ENCODE results near the gene SNX4. TPM values are rescaled to one million over a fixed set of nuclear protein-coding genes. Genes with fewer than 3 reads are reported as not detected.

The SNX4 gene
- total and polyA plus RNA-seq, 2 of the 8 experiments (the other 6 are each of a cell fraction or from before 2014, with no cell fraction given): 7.2 to 23.1 TPM

DNA sequence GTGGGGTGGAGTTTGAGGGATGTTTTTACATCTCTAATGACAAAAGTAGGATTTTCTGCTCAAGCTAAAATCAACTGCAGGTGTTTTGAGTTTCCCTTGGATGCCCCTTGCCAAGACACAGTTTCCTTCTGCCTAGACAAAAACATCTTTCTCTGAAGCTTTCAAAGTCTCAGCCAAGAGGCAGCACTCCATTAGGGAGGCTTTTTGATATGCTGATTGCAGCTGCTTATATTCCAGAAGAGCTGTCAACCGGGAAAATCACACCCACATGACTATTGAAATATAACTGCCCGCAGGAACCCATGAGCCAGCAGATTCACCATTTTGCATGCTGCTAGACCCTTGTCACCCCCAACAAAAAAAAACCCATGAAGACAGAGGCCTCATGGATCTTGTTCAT lies 117.4 kb downstream of the SNX4 start:
- Histone ChIP-seq H3K9ac (replicated peaks in 1 of 4; ENCODE audit: extremely low read depth in 1 of 4, low read depth in 3 of 4, low read length in 3 of 4) (no peak overlapping the region), H3K4me1 (replicated peaks in 1 of 4; ENCODE audit: control insufficient read depth in 3 of 4, insufficient read depth in 4 of 4, low read length in 3 of 4) (no peaks in the 10 kb centered on the region), H4K20me1 (replicated peaks in 1 of 2; ENCODE audit: control insufficient read depth in 1 of 2, insufficient read depth in 2 of 2, low read length in 2 of 2) (no peaks in the 10 kb centered on the region), H3K36me3 (ENCODE audit: control insufficient read depth in 2 of 4, insufficient read depth in 4 of 4, low read length in 3 of 4) (no peaks in the 10 kb centered on the region), H4K8ac (ENCODE audit: extremely low read depth, insufficient read depth, low read length) (no peak overlapping the region), H2BK120ac (replicated peaks; ENCODE audit: low read depth, low read length) (no peak overlapping the region), H2AK5ac (ENCODE audit: low read depth, low read length) (no peak overlapping the region), H4K5ac (ENCODE audit: insufficient read length, low read depth, low read length) (no peak overlapping the region), H2BK12ac (ENCODE audit: low read depth, low read length) (no peak overlapping the region), H2BK15ac (ENCODE audit: low read length) (no peak overlapping the region), H3K79me2 (ENCODE audit: control insufficient read depth in 1 of 2, insufficient read depth in 2 of 2, low read length in 2 of 2) (no peaks in the 10 kb centered on the region), H3K27me3 (replicated peaks in 1 of 4; ENCODE audit: control insufficient read depth in 3 of 4, extremely low read depth in 1 of 4, insufficient read depth in 3 of 4, low read length in 3 of 4) (no peaks in the 10 kb centered on the region), H3K4ac (replicated peaks; ENCODE audit: insufficient read length, low read depth, low read length) (no peak overlapping the region), H3K14ac (ENCODE audit: insufficient read length) (no peak overlapping the region), H2BK20ac (ENCODE audit: low read length) (no peak overlapping the region), H3K56ac (replicated peaks; ENCODE audit: insufficient read length, low read depth, low read length) (no peak overlapping the region), H3K27ac (ENCODE audit: low read depth, low read length) (no peak overlapping the region), H2BK5ac (ENCODE audit: low read depth, low read length) (no peak overlapping the region), H4K91ac (replicated peaks; ENCODE audit: insufficient read length, low read length) (no peak overlapping the region), H3K23me2 (ENCODE audit: low read depth, low read length) (peaks cover 3% of the 10 kb centered on the region; the same call in 1 of the 2 replicates), H3K9me3 (ENCODE audit: insufficient read depth in 2 of 2, low read depth in 1 of 2, low read length in 1 of 2) (no peaks in the 10 kb centered on the region), H3K23ac (ENCODE audit: insufficient read length) (no peak overlapping the region), H3K4me2 (ENCODE audit: insufficient read depth in 1 of 2, low read depth in 2 of 2, low read length in 2 of 2) (no peak overlapping the region), H3K79me1 (ENCODE audit: low read depth, low read length) (no peaks in the 10 kb centered on the region), H3K18ac (ENCODE audit: extremely low read depth, low read length) (no peak overlapping the region), H3K4me3 (ENCODE audit: extremely low read depth in 1 of 4, insufficient read depth in 2 of 4, low read depth in 3 of 4, low read length in 4 of 4) (no peak overlapping the region), H2AFZ (ENCODE audit: low read length) (no peak overlapping the region)
- POLR2A ChIA-PET (ENCODE audit: partially characterized antibody): interaction anchor here (1.6 kb wide), 1 partner anchor 27 kb away, joined by 7 read pairs; the partner anchor contains the start of gene ZNF148
- CTCF ChIA-PET (ENCODE audit: partially characterized antibody): interaction anchor here (0.6 to 2.8 kb wide), 6 partner anchors 12 to 200 kb away, joined by 3 to 9 read pairs (median 6); no protein-coding TSS in a partner anchor
- DNase-seq (ENCODE audit: low read depth in 1 of 2, low spot score in 2 of 2): no peak
- TF ChIP-seq SIX5 (IDR thresholded peaks at IDR 0.05; ENCODE audit: low read depth, low read length): no peak
- no peak for TF ChIP-seq SP4 (IDR thresholded peaks at IDR 0.05; ENCODE audit: low read length)
- no peak for TF ChIP-seq CTBP2 (IDR thresholded peaks at IDR 0.05; ENCODE audit: borderline replicate concordance, insufficient read depth, insufficient read length, low read length)
- no peak for TF ChIP-seq SIN3A (conservative IDR thresholded peaks at IDR 0.05 in 1 of 2, IDR thresholded peaks at IDR 0.05 in 1 of 2; ENCODE audit: low read depth in 1 of 2, low read length in 2 of 2)
- no peak for TF ChIP-seq CBX5 (IDR thresholded peaks at IDR 0.05; ENCODE audit: low read depth, low read length)
- TF ChIP-seq HDAC2 (IDR thresholded peaks at IDR 0.05; ENCODE audit: borderline replicate concordance in 1 of 2, low read depth in 2 of 2, low read length in 2 of 2): no peak
- no peak for TF ChIP-seq CBX8 (IDR thresholded peaks at IDR 0.05; ENCODE audit: borderline replicate concordance, low read depth, low read length)
- 98% methylated on average over 2 of the region's 2 CpGs; no CpG with 5 or more reads in 1 of the 2 experiments for WGBS, 2 experiments (ENCODE audit: extremely low coverage in 1 of 2, insufficient coverage in 1 of 2, insufficient read length in 1 of 2, insufficient replicate concordance in 2 of 2, low coverage in 1 of 2, low lambda C conversion rate in 2 of 2, missing lambda C conversion rate in 1 of 2)
- FAIRE-seq: no peak
